Iris pigment epithelial cell (primary cell): ENCODE measurements around the gene PRRC1.
"Not testable (repeated sequence)": the region's sequence is repeated elsewhere in the genome, so short reads cannot be mapped to it uniquely, and the experiment has no call there.

Experiments used
- DNase-seq: peaks from one replicate; pipeline ENCODE4 v3.0.0-alpha.2; 2011; ENCODE audit warnings: low read depth

The PRRC1 gene

GRCh38 chr5:127545249-127545648, 27.8 kb downstream of the PRRC1 start:
- not testable (repeated sequence) for DNase-seq

- DNase-seq, result no peak
Observed at GRCh38 chr5:127549551-127549950, 32.1 kb downstream of the PRRC1 start.

GRCh38 chr5:127550652-127551409, 33.4 kb downstream of the PRRC1 start:
- peak; percentile 9 for DNase-seq

- no peak for DNase-seq
Observed at GRCh38 chr5:127551410-127552041, 34.1 kb downstream of the PRRC1 start.

GRCh38 chr5:127555826-127556225, 38.4 kb downstream of the PRRC1 start:
- no peak for DNase-seq

GRCh38 chr5:127556609-127557334, 39.3 kb downstream of the PRRC1 start:
- DNase-seq, result no peak

- DNase-seq, result no peak
Observed at GRCh38 chr5:127558273-127558672, 40.8 kb downstream of the PRRC1 start.

- peak; percentile 82 for DNase-seq
Observed at GRCh38 chr5:127561254-127561653, 43.8 kb downstream of the PRRC1 start.

GRCh38 chr5:127562252-127562651, 44.8 kb downstream of the PRRC1 start:
- DNase-seq, result peak; percentile 11

GRCh38 chr5:127563136-127563535, 45.7 kb downstream of the PRRC1 start:
- no peak for DNase-seq

- peak; percentile 61 for DNase-seq
Observed at GRCh38 chr5:127564002-127564769, 46.7 kb downstream of the PRRC1 start.

GRCh38 chr5:127565586-127566270, 48.3 kb downstream of the PRRC1 start:
- DNase-seq, result no peak

- no peak for DNase-seq
Observed at GRCh38 chr5:127567026-127567768, 49.8 kb downstream of the PRRC1 start.

- DNase-seq, result no peak
Observed at GRCh38 chr5:127568166-127568565, 50.7 kb downstream of the PRRC1 start.

- not testable (repeated sequence) for DNase-seq
Observed at GRCh38 chr5:127569471-127569870, 52.0 kb downstream of the PRRC1 start.

GRCh38 chr5:127571314-127572131, 54.1 kb downstream of the PRRC1 start:
- no peak for DNase-seq

GRCh38 chr5:127572930-127573329, 55.5 kb downstream of the PRRC1 start:
- peak; percentile 33 for DNase-seq

GRCh38 chr5:127574852-127575679, 57.6 kb downstream of the PRRC1 start:
- no peak for DNase-seq

GRCh38 chr5:127577458-127577857, 60.0 kb downstream of the PRRC1 start:
- DNase-seq, result peak; percentile 44
